HS-27A (cell line): ENCODE results near the gene RAB24.
"Not testable (repeated sequence)": the region's sequence is repeated elsewhere in the genome, so short reads cannot be mapped to it uniquely, and the experiment has no call there.

Experiments used
- DNase-seq: peaks from one replicate; pipeline ENCODE4 v3.0.0-alpha.2; 2012; ENCODE audit warnings: low read depth, missing footprints

Gene RAB24

GRCh38 chr5:177310757-177311391, 7.4 kb upstream of the RAB24 start:
- DNase-seq = no peak

GRCh38 chr5:177310332-177310731, 6.8 kb upstream of the RAB24 start:
- no peak for DNase-seq

GRCh38 chr5:177309351-177310191, 6.1 kb upstream of the RAB24 start:
- no peak for DNase-seq

GRCh38 chr5:177308740-177309139, 5.2 kb upstream of the RAB24 start:
- DNase-seq = no peak

- DNase-seq = no peak
Measured at GRCh38 chr5:177307544-177308363, 4.2 kb upstream of the RAB24 start.

GRCh38 chr5:177306674-177307543, 3.4 kb upstream of the RAB24 start:
- no peak for DNase-seq

- DNase-seq = not testable (repeated sequence)
Measured at GRCh38 chr5:177306103-177306640, 2.7 kb upstream of the RAB24 start.

GRCh38 chr5:177304392-177305119, 1.0 kb upstream of the RAB24 start:
- no peak for DNase-seq

GRCh38 chr5:177303925-177304391, 439 bp upstream of the RAB24 start:
- no peak for DNase-seq

GRCh38 chr5:177302354-177303110, 987 bp downstream of the RAB24 start:
- no peak for DNase-seq

- DNase-seq = no peak
Measured at GRCh38 chr5:177301503-177302165, 1.9 kb downstream of the RAB24 start.

GRCh38 chr5:177300951-177301350, 2.6 kb downstream of the RAB24 start:
- no peak for DNase-seq

- no peak for DNase-seq
Measured at GRCh38 chr5:177300236-177300880, 3.2 kb downstream of the RAB24 start.

- no peak for DNase-seq
Measured at GRCh38 chr5:177299697-177300096, 3.8 kb downstream of the RAB24 start.

GRCh38 chr5:177297922-177298321, 5.6 kb downstream of the RAB24 start:
- no peak for DNase-seq

- DNase-seq = no peak
Measured at GRCh38 chr5:177296581-177296980, 6.9 kb downstream of the RAB24 start.

GRCh38 chr5:177295924-177296323, 7.6 kb downstream of the RAB24 start:
- DNase-seq = no peak

GRCh38 chr5:177294632-177295031, 8.9 kb downstream of the RAB24 start:
- DNase-seq = no peak
